ENCODE measurements around the gene CETN2. TPM values are rescaled to one million over a fixed set of nuclear protein-coding genes. Genes with fewer than 3 reads are reported as not detected.
A peak's percentile ranks its signal among the peaks of the same experiment; 100 is the strongest.

CETN2 gene
- polyA plus RNA-seq, 1 donor (not counting 4 experiments of a cell fraction or from before 2014, with no cell fraction given) = 69.0 TPM

DNA sequence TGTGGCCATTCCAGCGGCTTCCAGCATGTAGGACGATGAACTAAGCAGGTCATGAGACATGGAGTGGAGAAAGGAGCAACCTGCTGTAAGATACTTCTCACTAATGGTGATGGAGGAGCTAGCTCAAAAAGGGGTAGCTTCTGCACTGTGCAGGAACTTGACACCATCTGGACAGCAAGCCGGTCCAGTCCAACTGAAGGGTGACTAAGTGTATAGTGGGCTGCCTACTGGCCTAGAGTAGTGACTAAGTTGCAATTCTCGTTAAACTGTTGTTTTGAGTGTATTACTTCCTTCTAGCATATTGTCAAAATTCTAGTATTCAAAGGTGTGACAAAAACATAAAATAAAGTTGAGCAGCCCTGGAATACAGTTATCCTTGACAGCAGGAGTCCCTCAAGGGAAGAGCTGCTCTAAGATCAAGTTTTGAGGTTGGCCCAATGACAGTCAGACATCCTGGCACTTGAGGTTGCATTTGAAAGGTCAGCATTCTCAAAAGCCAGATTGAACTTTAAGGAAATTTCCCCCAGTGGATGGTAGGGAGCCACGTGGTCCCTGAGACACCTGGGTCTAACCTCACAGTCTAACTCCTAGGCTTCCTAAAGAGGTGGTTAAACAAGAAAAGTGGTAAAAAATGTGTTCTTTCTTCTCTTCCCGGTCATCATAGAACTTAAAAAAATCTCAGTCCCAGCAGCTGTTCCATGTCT, 8.0 kb downstream of the CETN2 start:
- H2AFZ ChIP-seq (ENCODE audit: control insufficient read depth, low read length) = no peak overlapping the region
- H3K9me3 ChIP-seq (ENCODE audit: control insufficient read depth, low read depth, low read length) = peaks cover 1% of the 10 kb centered on the region
- no peaks in the 10 kb centered on the region for H3K79me2 ChIP-seq (ENCODE audit: control insufficient read depth, insufficient read depth, low read length)
- DNase-seq (ENCODE audit: low read depth, low spot score) (no peak), FAIRE-seq (no peak)
- H3K4me3 ChIP-seq (ENCODE audit: control insufficient read depth in 2 of 3, extremely low read depth in 1 of 3, insufficient read depth in 2 of 3, low read depth in 1 of 3, low read length in 3 of 3) = no peak overlapping the region
- H3K4me1 ChIP-seq (ENCODE audit: control insufficient read depth, extremely low read depth, insufficient read depth, low read length) = no peaks in the 10 kb centered on the region
- no peaks in the 10 kb centered on the region for H4K20me1 ChIP-seq (ENCODE audit: control insufficient read depth, extremely low read depth, insufficient read depth, low read length)
- H3K9me1 ChIP-seq (ENCODE audit: control insufficient read depth, extremely low read depth, insufficient read depth, low read length) = no peaks in the 10 kb centered on the region
- dilution Hi-C loops (cut with MboI; ENCODE audit: extremely low pct_ligation_motif_present, low sequenced_read_pairs) = no loop called here
- H3K27me3 ChIP-seq (ENCODE audit: control insufficient read depth, extremely low read depth, insufficient read depth, low read length) = no peaks in the 10 kb centered on the region
- no peak overlapping the region for H3K4me2 ChIP-seq (ENCODE audit: control insufficient read depth, extremely low read depth, insufficient read depth, low read depth, low read length)
- no peak overlapping the region for H3K9ac ChIP-seq (ENCODE audit: control insufficient read depth, extremely low read depth, insufficient read depth, low read length)
- no peaks in the 10 kb centered on the region for H3K36me3 ChIP-seq (ENCODE audit: control insufficient read depth in 2 of 2, extremely low read depth in 1 of 2, insufficient read depth in 2 of 2, low read length in 2 of 2)
- no peak overlapping the region for H3K27ac ChIP-seq (ENCODE audit: control insufficient read depth, insufficient read depth, low read length)
- no peak for TF ChIP-seq EZH2 (IDR thresholded peaks at IDR 0.05; ENCODE audit: low read length)
- TF ChIP-seq, protein P1, sequence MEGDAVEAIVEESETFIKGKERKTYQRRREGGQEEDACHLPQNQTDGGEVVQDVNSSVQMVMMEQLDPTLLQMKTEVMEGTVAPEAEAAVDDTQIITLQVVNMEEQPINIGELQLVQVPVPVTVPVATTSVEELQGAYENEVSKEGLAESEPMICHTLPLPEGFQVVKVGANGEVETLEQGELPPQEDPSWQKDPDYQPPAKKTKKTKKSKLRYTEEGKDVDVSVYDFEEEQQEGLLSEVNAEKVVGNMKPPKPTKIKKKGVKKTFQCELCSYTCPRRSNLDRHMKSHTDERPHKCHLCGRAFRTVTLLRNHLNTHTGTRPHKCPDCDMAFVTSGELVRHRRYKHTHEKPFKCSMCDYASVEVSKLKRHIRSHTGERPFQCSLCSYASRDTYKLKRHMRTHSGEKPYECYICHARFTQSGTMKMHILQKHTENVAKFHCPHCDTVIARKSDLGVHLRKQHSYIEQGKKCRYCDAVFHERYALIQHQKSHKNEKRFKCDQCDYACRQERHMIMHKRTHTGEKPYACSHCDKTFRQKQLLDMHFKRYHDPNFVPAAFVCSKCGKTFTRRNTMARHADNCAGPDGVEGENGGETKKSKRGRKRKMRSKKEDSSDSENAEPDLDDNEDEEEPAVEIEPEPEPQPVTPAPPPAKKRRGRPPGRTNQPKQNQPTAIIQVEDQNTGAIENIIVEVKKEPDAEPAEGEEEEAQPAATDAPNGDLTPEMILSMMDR (optimal IDR thresholded peaks at IDR 0.05 in 1 of 3, IDR thresholded peaks at IDR 0.05 in 1 of 3, conservative IDR thresholded peaks at IDR 0.05 in 1 of 3; ENCODE audit: extremely low read depth in 1 of 3, insufficient read depth in 2 of 3, low read length in 3 of 3) = no peak

DNA sequence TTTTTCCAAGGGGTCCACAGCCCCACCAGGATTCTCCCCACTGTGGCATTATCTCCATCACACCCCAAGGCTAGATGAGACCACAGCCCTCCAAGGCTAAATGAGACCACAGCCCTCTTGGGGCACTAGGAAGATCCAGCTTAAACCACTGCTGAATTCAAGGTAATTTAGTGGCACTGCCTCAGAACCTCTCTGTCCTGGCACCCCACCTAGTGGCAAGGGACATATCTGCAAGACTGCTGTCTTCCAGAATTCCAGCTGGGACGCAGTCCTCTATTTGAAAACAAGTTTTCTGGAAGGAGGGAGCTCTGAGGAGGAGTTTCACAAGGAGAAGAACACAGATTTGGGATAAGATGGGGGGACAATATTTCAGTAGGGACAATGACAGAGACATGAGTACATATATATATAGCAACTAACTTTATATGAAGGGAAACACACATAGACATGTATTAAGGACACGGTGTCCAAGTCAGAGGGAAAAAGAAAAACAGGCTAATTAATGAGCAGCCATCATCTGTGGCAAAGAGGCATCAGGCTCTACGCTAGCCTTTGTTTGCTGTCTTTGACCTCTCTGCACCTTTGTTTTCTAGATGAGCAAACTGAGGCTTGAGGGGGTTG, 9.3 kb downstream of the CETN2 start:
- Histone ChIP-seq H3K27ac (ENCODE audit: control insufficient read depth, insufficient read depth, low read length) (no peak overlapping the region), H3K9me1 (ENCODE audit: control insufficient read depth, extremely low read depth, insufficient read depth, low read length) (no peaks in the 10 kb centered on the region), H3K27me3 (ENCODE audit: control insufficient read depth, extremely low read depth, insufficient read depth, low read length) (no peaks in the 10 kb centered on the region), H3K9ac (ENCODE audit: control insufficient read depth, extremely low read depth, insufficient read depth, low read length) (no peak overlapping the region), H3K4me3 (ENCODE audit: control insufficient read depth in 2 of 3, extremely low read depth in 1 of 3, insufficient read depth in 2 of 3, low read depth in 1 of 3, low read length in 3 of 3) (no peak overlapping the region), H3K79me2 (ENCODE audit: control insufficient read depth, insufficient read depth, low read length) (no peaks in the 10 kb centered on the region), H3K4me2 (ENCODE audit: control insufficient read depth, extremely low read depth, insufficient read depth, low read depth, low read length) (no peak overlapping the region), H3K4me1 (ENCODE audit: control insufficient read depth, extremely low read depth, insufficient read depth, low read length) (no peaks in the 10 kb centered on the region), H2AFZ (ENCODE audit: control insufficient read depth, low read length) (no peak overlapping the region), H4K20me1 (ENCODE audit: control insufficient read depth, extremely low read depth, insufficient read depth, low read length) (no peaks in the 10 kb centered on the region), H3K9me3 (ENCODE audit: control insufficient read depth, low read depth, low read length) (peaks cover 1% of the 10 kb centered on the region), H3K36me3 (ENCODE audit: control insufficient read depth in 2 of 2, extremely low read depth in 1 of 2, insufficient read depth in 2 of 2, low read length in 2 of 2) (no peaks in the 10 kb centered on the region)
- no peak for DNase-seq (ENCODE audit: low read depth, low spot score)
- FAIRE-seq = no peak
- dilution Hi-C loops (cut with MboI; ENCODE audit: extremely low pct_ligation_motif_present, low sequenced_read_pairs) = no loop called here
- TF ChIP-seq, protein P1 (optimal IDR thresholded peaks at IDR 0.05 in 1 of 3, IDR thresholded peaks at IDR 0.05 in 1 of 3, conservative IDR thresholded peaks at IDR 0.05 in 1 of 3; ENCODE audit: extremely low read depth in 1 of 3, insufficient read depth in 2 of 3, low read length in 3 of 3) = peak; percentile 71 to 74 (median 74)
- no peak for TF ChIP-seq EZH2 (IDR thresholded peaks at IDR 0.05; ENCODE audit: low read length)
